ENCODE results near the gene TEAD4. TPM values are rescaled to one million over a fixed set of nuclear protein-coding genes. Genes with fewer than 3 reads are reported as not detected.

Gene TEAD4
- total RNA-seq, 1 donor from 2014 or later = 8.8 TPM

DNA sequence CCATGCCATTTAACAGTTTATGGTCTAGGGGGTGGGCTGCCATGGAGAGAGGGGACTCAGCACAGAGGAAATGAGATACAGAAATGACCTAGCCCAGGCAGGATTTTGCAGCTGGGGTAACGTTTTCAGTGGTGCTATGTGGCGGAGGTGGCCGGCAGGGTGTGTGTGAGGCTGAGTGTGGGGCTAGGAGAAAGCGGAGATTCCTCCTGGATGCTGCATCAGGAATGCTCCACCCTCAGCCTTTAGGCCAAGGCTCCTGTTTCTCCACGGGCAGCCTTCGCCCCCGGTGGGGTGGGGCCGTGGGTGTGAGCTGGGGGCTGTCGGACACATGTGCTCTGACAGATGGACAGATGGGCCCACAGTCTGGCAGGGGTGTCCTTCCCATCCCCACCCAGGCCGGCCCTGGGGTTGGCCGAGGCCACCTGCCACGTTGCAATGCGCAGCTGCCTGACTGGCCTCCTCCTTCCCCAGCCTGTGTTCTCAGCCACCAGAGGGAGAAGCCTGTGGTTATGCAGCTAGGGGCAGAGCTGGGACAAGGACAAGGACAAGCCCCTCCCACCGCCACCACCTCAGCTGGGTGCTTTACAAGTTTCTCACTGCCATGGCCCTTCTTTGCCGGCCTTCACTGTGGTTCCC, 44.3 kb downstream of the TEAD4 start:
- Histone ChIP-seq H3F3A (ENCODE audit: low read depth) (peaks cover 8% of the 10 kb centered on the region), H3K4me2 (no peak overlapping the region), H3K27me3 (no peaks in the 10 kb centered on the region), H3K9ac (no peak overlapping the region), H3K4me1 (peaks cover 16% of the 10 kb centered on the region), H3K4me3 (no peak overlapping the region), H4K20me1 (ENCODE audit: low read depth) (peaks cover 6% of the 10 kb centered on the region), H3K9me3 (ENCODE audit: low read depth) (no peaks in the 10 kb centered on the region), H3K79me2 (ENCODE audit: low read depth) (no peaks in the 10 kb centered on the region), H3K36me3 (no peaks in the 10 kb centered on the region), H2AFZ (replicated peaks) (no peak overlapping the region), H3K27ac (no peak overlapping the region)
- DNase-seq (ENCODE audit: low spot score) = no peak
- Mint-ChIP-seq H3K27ac (peak overlapping the region; percentile 65), H3K36me3 (peaks cover 2% of the 10 kb centered on the region), H3K4me1 (peaks cover 16% of the 10 kb centered on the region), H3K27me3 (ENCODE audit: insufficient read depth, low read depth) (peaks cover 8% of the 10 kb centered on the region), H3K9me3 (no peaks in the 10 kb centered on the region), H3K4me3 (no peak overlapping the region)
- no peak for TF ChIP-seq EZH2 (IDR thresholded peaks at IDR 0.05)

DNA sequence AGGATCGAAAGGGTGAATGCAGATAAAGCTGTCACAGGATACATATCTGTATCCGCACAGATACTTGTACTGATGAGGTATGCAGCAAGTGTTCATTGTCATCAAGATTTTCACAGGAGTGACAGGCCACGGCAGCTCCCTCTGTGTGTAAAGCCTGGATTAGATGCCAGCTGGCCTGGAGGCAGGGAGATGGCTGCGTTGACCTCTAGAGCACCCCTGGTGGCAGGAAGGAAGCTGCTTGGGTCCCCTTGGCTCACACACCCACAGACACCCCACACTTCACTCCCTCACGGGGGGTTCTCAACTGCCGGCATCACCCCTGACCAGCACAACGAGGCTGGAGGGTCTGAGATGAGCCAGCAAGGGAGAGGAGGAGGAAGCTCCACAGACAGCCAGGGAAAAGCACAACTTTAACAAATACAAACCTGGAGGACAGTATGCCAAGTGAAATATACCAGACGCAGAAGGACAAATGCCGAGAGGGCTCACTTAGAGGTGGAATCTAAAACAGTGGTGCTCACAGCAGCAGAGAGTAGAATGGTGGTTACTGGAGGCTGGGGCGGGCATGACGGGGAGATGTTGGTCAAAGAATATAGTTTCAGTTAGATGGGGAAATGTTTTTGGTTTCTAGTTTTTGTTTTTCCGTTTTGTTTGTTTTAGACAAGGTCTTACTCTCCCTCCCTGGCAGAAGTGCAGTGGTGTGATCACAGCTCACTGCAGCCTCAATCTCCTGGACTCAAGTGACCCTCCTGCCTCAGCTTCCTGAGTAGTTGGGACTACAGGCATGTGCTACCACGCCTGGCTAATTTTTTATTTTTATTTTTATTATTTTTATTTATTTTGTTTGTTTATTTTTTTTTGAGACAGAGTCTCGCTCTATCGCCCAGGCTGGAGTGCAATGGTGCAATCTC, 45.7 kb downstream of the TEAD4 start:
- Histone ChIP-seq H3K9me3 (ENCODE audit: low read depth) (no peaks in the 10 kb centered on the region), H3K36me3 (no peaks in the 10 kb centered on the region), H4K20me1 (ENCODE audit: low read depth) (no peaks in the 10 kb centered on the region), H3F3A (ENCODE audit: low read depth) (no peaks in the 10 kb centered on the region), H3K79me2 (ENCODE audit: low read depth) (no peaks in the 10 kb centered on the region), H3K27me3 (no peaks in the 10 kb centered on the region), H3K4me3 (no peak overlapping the region), H2AFZ (replicated peaks) (no peak overlapping the region), H3K27ac (no peak overlapping the region), H3K9ac (no peak overlapping the region), H3K4me1 (peaks cover 2% of the 10 kb centered on the region), H3K4me2 (no peak overlapping the region)
- TF ChIP-seq, protein P1, sequence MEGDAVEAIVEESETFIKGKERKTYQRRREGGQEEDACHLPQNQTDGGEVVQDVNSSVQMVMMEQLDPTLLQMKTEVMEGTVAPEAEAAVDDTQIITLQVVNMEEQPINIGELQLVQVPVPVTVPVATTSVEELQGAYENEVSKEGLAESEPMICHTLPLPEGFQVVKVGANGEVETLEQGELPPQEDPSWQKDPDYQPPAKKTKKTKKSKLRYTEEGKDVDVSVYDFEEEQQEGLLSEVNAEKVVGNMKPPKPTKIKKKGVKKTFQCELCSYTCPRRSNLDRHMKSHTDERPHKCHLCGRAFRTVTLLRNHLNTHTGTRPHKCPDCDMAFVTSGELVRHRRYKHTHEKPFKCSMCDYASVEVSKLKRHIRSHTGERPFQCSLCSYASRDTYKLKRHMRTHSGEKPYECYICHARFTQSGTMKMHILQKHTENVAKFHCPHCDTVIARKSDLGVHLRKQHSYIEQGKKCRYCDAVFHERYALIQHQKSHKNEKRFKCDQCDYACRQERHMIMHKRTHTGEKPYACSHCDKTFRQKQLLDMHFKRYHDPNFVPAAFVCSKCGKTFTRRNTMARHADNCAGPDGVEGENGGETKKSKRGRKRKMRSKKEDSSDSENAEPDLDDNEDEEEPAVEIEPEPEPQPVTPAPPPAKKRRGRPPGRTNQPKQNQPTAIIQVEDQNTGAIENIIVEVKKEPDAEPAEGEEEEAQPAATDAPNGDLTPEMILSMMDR (IDR thresholded peaks at IDR 0.05) = peak; percentile 43
- TF ChIP-seq EZH2phosphoT487 (IDR thresholded peaks at IDR 0.05) (no peak), EZH2 (IDR thresholded peaks at IDR 0.05) (no peak)
- H3K27me3 Mint-ChIP-seq (ENCODE audit: insufficient read depth, low read depth) = peaks cover 8% of the 10 kb centered on the region
- DNase-seq (ENCODE audit: low spot score) = no peak
- no peaks in the 10 kb centered on the region for H3K9me3 Mint-ChIP-seq
- peaks cover 2% of the 10 kb centered on the region for H3K36me3 Mint-ChIP-seq
- H3K4me3 Mint-ChIP-seq = no peak overlapping the region
- peak overlapping the region; percentile 39 for H3K27ac Mint-ChIP-seq
- H3K4me1 Mint-ChIP-seq = peaks cover 8% of the 10 kb centered on the region

DNA sequence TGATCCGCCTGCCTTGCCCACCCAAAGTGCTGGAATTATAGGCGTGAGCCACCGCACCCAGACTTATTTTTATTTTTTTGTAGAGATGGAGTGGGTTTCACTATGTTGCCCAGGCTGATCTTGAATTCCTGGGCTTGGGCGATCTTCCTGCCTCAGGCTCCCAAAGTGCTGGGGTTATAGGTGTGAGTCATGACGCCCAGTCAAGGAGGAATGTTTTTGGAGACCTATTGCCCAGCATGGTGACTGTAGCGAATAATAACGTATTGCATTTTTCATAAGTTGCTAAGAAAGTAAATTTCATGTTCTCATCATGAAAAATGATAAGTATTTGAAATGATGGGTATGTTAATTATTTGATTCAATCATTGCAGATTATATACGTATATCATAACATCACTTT, 46.5 kb downstream of the TEAD4 start:
- H3K4me1 ChIP-seq = no peaks in the 10 kb centered on the region
- no peak overlapping the region for H3K27ac ChIP-seq
- Mint-ChIP-seq H3K36me3 (peaks cover 2% of the 10 kb centered on the region), H3K27ac (no peak overlapping the region), H3K9me3 (no peaks in the 10 kb centered on the region), H3K27me3 (ENCODE audit: insufficient read depth, low read depth) (peaks cover 8% of the 10 kb centered on the region), H3K4me1 (peaks cover 5% of the 10 kb centered on the region), H3K4me3 (no peak overlapping the region)
- H2AFZ ChIP-seq (replicated peaks) = no peak overlapping the region
- no peaks in the 10 kb centered on the region for H4K20me1 ChIP-seq (ENCODE audit: low read depth)
- DNase-seq (ENCODE audit: low spot score) = no peak
- no peaks in the 10 kb centered on the region for H3K27me3 ChIP-seq
- no peaks in the 10 kb centered on the region for H3F3A ChIP-seq (ENCODE audit: low read depth)
- H3K9me3 ChIP-seq (ENCODE audit: low read depth) = no peaks in the 10 kb centered on the region
- no peak overlapping the region for H3K4me3 ChIP-seq
- H3K36me3 ChIP-seq = no peaks in the 10 kb centered on the region
- H3K9ac ChIP-seq = no peak overlapping the region
- TF ChIP-seq EZH2 (IDR thresholded peaks at IDR 0.05) (no peak), EZH2phosphoT487 (IDR thresholded peaks at IDR 0.05) (no peak)
- TF ChIP-seq, protein P1 (IDR thresholded peaks at IDR 0.05) = no peak
- no peaks in the 10 kb centered on the region for H3K79me2 ChIP-seq (ENCODE audit: low read depth)
- H3K4me2 ChIP-seq = no peak overlapping the region

Data from neural progenitor cell (in vitro differentiated cells).